HPDE6-E6E7 (cell line): ENCODE results near the gene THYN1.
A peak's percentile ranks its signal among the peaks of the same experiment; 100 is the strongest.
"Not testable (repeated sequence)": the region's sequence is repeated elsewhere in the genome, so short reads cannot be mapped to it uniquely, and the experiment has no call there.

Experiments
- DNase-seq: peaks from one replicate; pipeline ENCODE4 v3.0.0; 2011; ENCODE audit warnings: missing footprints; ENCODE audit errors: extremely low spot score

Gene THYN1

GRCh38 chr11:134253188-134253993 lies at the start of gene THYN1, which contains the start of gene ACAD8:
Gene THYN1 (minus strand): TSS chr11:134253352. CDS start chr11:134252882, 470 bp downstream.
Gene ACAD8 (plus strand): TSS chr11:134253568. CDS start chr11:134253601, 33 bp downstream.
- DNase-seq: peak; percentile 95

GRCh38 chr11:134294664-134295063 lies 41.5 kb upstream of the THYN1 start:
- no peak for DNase-seq

GRCh38 chr11:134293119-134294113 lies 40.3 kb upstream of the THYN1 start:
- DNase-seq: no peak

- DNase-seq: no peak
These were observed 39.5 kb upstream of the THYN1 start for GRCh38 chr11:134292661-134293060.

- no peak for DNase-seq
These were observed 38.0 kb upstream of the THYN1 start for GRCh38 chr11:134291196-134291595.

- DNase-seq: no peak
These were observed 37.5 kb upstream of the THYN1 start for GRCh38 chr11:134290646-134291045.

GRCh38 chr11:134289789-134290188 lies 36.6 kb upstream of the THYN1 start:
- no peak for DNase-seq

GRCh38 chr11:134289167-134289566 lies 36.0 kb upstream of the THYN1 start:
- DNase-seq: no peak

GRCh38 chr11:134288486-134288885 lies 35.3 kb upstream of the THYN1 start:
- DNase-seq: no peak

GRCh38 chr11:134287561-134287960 lies 34.4 kb upstream of the THYN1 start:
- DNase-seq: no peak

- DNase-seq: not testable (repeated sequence)
These were observed 31.2 kb upstream of the THYN1 start for GRCh38 chr11:134284349-134284748.

GRCh38 chr11:134283461-134284230 lies 30.5 kb upstream of the THYN1 start:
- no peak for DNase-seq

- no peak for DNase-seq
These were observed 29.2 kb upstream of the THYN1 start for GRCh38 chr11:134282121-134283045.

- not testable (repeated sequence) for DNase-seq
These were observed 28.5 kb upstream of the THYN1 start for GRCh38 chr11:134281635-134282034.

- DNase-seq: no peak
These were observed 25.2 kb upstream of the THYN1 start for GRCh38 chr11:134278356-134278755.

GRCh38 chr11:134277183-134278001 lies 24.2 kb upstream of the THYN1 start:
- no peak for DNase-seq

- peak; percentile 10 for DNase-seq
These were observed 23.4 kb upstream of the THYN1 start for GRCh38 chr11:134276396-134277182.

GRCh38 chr11:134275534-134276395 lies 22.6 kb upstream of the THYN1 start, which contains the start of gene GLB1L3:
Gene GLB1L3 (plus strand): TSS chr11:134276379. CDS start chr11:134276741, 362 bp downstream.
- DNase-seq: peak; percentile 38
